A549 (cell line): ENCODE data around the gene ZC3H7A.

Experiments
- CHD4 ChIP-seq: fragments of 200-600 bp; sonication (generic); IDR thresholded peaks from 2 replicates; pipeline ENCODE4 v1.6.1; 2016; ENCODE audit warnings: antibody characterized with exemption, mild to moderate bottlenecking, borderline replicate concordance
- CTCF ChIP-seq: fragments of >200 bp; sonication (Bioruptor Twin); formaldehyde crosslinking; IDR thresholded peaks from 3 replicates; pipeline ENCODE4 v1.5.1; 2016
- KDM1A ChIP-seq: fragments of 200-600 bp; sonication (generic); IDR thresholded peaks from 2 replicates; pipeline ENCODE4 v1.6.1; 2016; ENCODE audit warnings: low read depth, mild to moderate bottlenecking
- USF2 ChIP-seq: fragments of 450-650 bp; IDR thresholded peaks from 2 replicates; pipeline ENCODE4 v1.6.1; 2014; ENCODE audit warnings: antibody characterized with exemption

- TF ChIP-seq CTCF (no peak), KDM1A (no peak), CHD4 (no peak), USF2 (no peak)
These were observed 28.2 kb downstream of the ZC3H7A start for GRCh38 chr16:11768849-11769248.
